ENCODE measurements around the gene LARGE1.

Gene LARGE1

GRCh38 chr22:33913188-33913587, 7.1 kb downstream of the LARGE1 start:
- TF ChIP-seq CTCF (IDR thresholded peaks at IDR 0.05) = no peak

GRCh38 chr22:33909911-33910310, 10.4 kb downstream of the LARGE1 start:
- no peak for TF ChIP-seq CTCF (IDR thresholded peaks at IDR 0.05)

- TF ChIP-seq CTCF (IDR thresholded peaks at IDR 0.05) = no peak
Measured at GRCh38 chr22:33909075-33909458, 11.2 kb downstream of the LARGE1 start.

- TF ChIP-seq CTCF (IDR thresholded peaks at IDR 0.05) = no peak
Measured at GRCh38 chr22:33908171-33909074, 11.9 kb downstream of the LARGE1 start.

- TF ChIP-seq CTCF (IDR thresholded peaks at IDR 0.05) = no peak
Measured at GRCh38 chr22:33906954-33907353, 13.3 kb downstream of the LARGE1 start.

- no peak for TF ChIP-seq CTCF (IDR thresholded peaks at IDR 0.05)
Measured at GRCh38 chr22:33906475-33906874, 13.8 kb downstream of the LARGE1 start.

GRCh38 chr22:33903012-33903411, 17.3 kb downstream of the LARGE1 start:
- no peak for TF ChIP-seq CTCF (IDR thresholded peaks at IDR 0.05)
